ENCODE data around the gene GRM4.

GRCh38 chr6:34142061-34142998, 3.6 kb downstream of the GRM4 start:
- TF ChIP-seq, protein P1, sequence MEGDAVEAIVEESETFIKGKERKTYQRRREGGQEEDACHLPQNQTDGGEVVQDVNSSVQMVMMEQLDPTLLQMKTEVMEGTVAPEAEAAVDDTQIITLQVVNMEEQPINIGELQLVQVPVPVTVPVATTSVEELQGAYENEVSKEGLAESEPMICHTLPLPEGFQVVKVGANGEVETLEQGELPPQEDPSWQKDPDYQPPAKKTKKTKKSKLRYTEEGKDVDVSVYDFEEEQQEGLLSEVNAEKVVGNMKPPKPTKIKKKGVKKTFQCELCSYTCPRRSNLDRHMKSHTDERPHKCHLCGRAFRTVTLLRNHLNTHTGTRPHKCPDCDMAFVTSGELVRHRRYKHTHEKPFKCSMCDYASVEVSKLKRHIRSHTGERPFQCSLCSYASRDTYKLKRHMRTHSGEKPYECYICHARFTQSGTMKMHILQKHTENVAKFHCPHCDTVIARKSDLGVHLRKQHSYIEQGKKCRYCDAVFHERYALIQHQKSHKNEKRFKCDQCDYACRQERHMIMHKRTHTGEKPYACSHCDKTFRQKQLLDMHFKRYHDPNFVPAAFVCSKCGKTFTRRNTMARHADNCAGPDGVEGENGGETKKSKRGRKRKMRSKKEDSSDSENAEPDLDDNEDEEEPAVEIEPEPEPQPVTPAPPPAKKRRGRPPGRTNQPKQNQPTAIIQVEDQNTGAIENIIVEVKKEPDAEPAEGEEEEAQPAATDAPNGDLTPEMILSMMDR (IDR thresholded peaks at IDR 0.05): no peak
- TF ChIP-seq POLR2A (IDR thresholded peaks at IDR 0.05): no peak

All from Peyer's patch (tissue), 4 donors.